HEK293T (cell line): ENCODE data around the gene CD83.

ENCODE experiments used
- CTCF ChIA-PET: fragments of 350-600 bp; formaldehyde crosslinking; extraction: SDS; loops from one replicate; lab custom pipeline; 2021; ENCODE audit warnings: antibody characterized with exemption, inconsistent platforms; lab: Yijun Ruan, JAX
- POLR2A ChIA-PET: fragments of 350-600 bp; formaldehyde crosslinking; extraction: SDS; loops from one replicate; lab custom pipeline; 2020; ENCODE audit warnings: antibody characterized with exemption, inconsistent platforms; lab: Yijun Ruan, JAX
- DNase-seq: peaks from one replicate; pipeline ENCODE4 v3.0.0; 2012; ENCODE audit warnings: mixed read lengths; ENCODE audit errors: extremely low spot score
- ARNT ChIP-seq: fragments of 450-650 bp; IDR thresholded peaks from 2 replicates; pipeline ENCODE4 v1.6.1; 2017; ENCODE audit warnings: mild to moderate bottlenecking
- BHLHE40 ChIP-seq: fragments of 450-650 bp; IDR thresholded peaks from 2 replicates; pipeline ENCODE4 v1.6.1; 2016; ENCODE audit warnings: mild to moderate bottlenecking, moderate library complexity, borderline replicate concordance
- CTBP1 ChIP-seq: fragments of 450-650 bp; IDR thresholded peaks from 2 replicates; pipeline ENCODE4 v1.6.1; 2016; ENCODE audit warnings: borderline replicate concordance
- ELF4 ChIP-seq: fragments of 450-650 bp; IDR thresholded peaks from 2 replicates; pipeline ENCODE4 v1.6.1; 2017; ENCODE audit warnings: antibody characterized with exemption
- FOXA1 ChIP-seq: fragments of 450-650 bp; IDR thresholded peaks from 2 replicates; pipeline ENCODE4 v1.6.1; 2016; ENCODE audit warnings: mild to moderate bottlenecking
- FOXK2 ChIP-seq: fragments of 450-650 bp; IDR thresholded peaks from 2 replicates; pipeline ENCODE4 v1.6.1; 2016; ENCODE audit warnings: mild to moderate bottlenecking
- FOXM1 ChIP-seq: fragments of 450-650 bp; IDR thresholded peaks from 2 replicates; pipeline ENCODE4 v1.6.1; 2017; ENCODE audit warnings: mild to moderate bottlenecking, borderline replicate concordance
- HDGF ChIP-seq: fragments of 450-650 bp; IDR thresholded peaks from 2 replicates; pipeline ENCODE4 v1.6.1; 2017; ENCODE audit warnings: antibody characterized with exemption, borderline replicate concordance
- L3MBTL2 ChIP-seq: fragments of 450-650 bp; conservative IDR thresholded peaks from 2 replicates; pipeline ENCODE4 v1.6.1; 2016; ENCODE audit warnings: mild to moderate bottlenecking
- LEF1 ChIP-seq: fragments of 450-650 bp; IDR thresholded peaks from 2 replicates; pipeline ENCODE4 v1.6.1; 2017; ENCODE audit warnings: mild to moderate bottlenecking, borderline replicate concordance
- NFRKB ChIP-seq: fragments of 450-650 bp; IDR thresholded peaks from 2 replicates; pipeline ENCODE4 v1.6.1; 2016; ENCODE audit warnings: mild to moderate bottlenecking, moderate library complexity
- PKNOX1 ChIP-seq: fragments of 450-650 bp; IDR thresholded peaks from 2 replicates; pipeline ENCODE4 v1.6.1; 2016
- SP1 ChIP-seq: fragments of 450-650 bp; IDR thresholded peaks from 2 replicates; pipeline ENCODE4 v1.6.1; 2017
- SUZ12 ChIP-seq: fragments of 450-650 bp; IDR thresholded peaks from 2 replicates; pipeline ENCODE4 v1.6.1; 2016; ENCODE audit warnings: mild to moderate bottlenecking
- TARDBP ChIP-seq: fragments of 450-650 bp; IDR thresholded peaks from 2 replicates; pipeline ENCODE4 v1.6.1; 2016
- ZNF384 ChIP-seq: fragments of 450-650 bp; IDR thresholded peaks from 2 replicates; pipeline ENCODE4 v1.6.1; 2016

CD83 gene

DNA sequence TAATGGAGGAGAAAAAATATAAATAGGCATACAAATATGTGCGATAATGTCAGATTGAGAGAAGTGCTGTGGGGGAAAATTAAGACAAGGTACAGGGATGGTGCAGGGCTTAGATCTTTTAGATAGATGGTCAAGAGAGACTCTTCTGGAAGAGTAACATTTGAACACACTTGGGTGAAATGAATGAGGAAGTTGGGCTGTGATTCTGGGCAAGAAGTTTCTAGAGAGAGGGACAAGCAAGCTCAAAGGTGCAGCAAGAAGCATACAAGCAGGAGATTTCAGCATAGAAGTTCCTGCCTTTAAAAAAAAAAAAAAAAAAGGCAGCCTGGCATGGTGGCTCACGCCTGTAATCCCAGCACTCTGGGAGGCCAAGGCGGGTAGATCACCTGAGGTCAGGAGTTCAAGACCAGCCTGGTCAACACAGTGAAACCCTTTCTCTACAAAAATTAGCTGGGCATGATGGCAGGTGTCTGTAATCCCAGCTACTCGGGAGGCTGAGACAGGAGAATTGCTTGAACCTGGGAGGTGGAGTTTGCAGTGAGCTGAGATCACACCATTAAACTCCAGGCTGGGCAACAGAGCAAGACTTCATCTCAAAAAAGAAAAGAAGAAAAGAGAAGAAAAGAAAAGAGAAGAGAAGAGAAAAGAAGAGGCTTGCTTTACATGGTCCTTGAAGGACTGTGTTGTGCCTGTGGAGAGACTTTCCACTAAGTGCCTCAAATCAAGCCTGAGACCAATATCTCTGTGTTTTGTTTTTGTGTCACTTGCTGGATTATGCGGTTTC is 9.7 kb upstream of the CD83 start:
- TF ChIP-seq LEF1 (no peak), NFRKB (no peak), ELF4 (no peak), FOXK2 (no peak), HDGF (no peak), BHLHE40 (no peak), FOXA1 (no peak), FOXM1 (no peak), ARNT (no peak), CTBP1 (no peak), ZNF384 (no peak), SP1 (no peak), PKNOX1 (no peak), TARDBP (no peak), SUZ12 (no peak), L3MBTL2 (no peak)
- no peak for DNase-seq
- POLR2A ChIA-PET, result no interaction called here
- CTCF ChIA-PET, result no interaction called here

GRCh38 chr6:14108571-14109410 is 8.8 kb upstream of the CD83 start:
- ChIA-PET POLR2A (no interaction called here), CTCF (no interaction called here)
- DNase-seq, result no peak
- no peak for TF ChIP-seq SP1
- no peak for TF ChIP-seq NFRKB
- no peak for TF ChIP-seq L3MBTL2
- TF ChIP-seq ELF4, result no peak
- no peak for TF ChIP-seq SUZ12
- TF ChIP-seq ARNT, result no peak
- TF ChIP-seq PKNOX1, result no peak
- no peak for TF ChIP-seq BHLHE40

GRCh38 chr6:14109411-14109826 is 8.2 kb upstream of the CD83 start:
- ChIA-PET POLR2A (no interaction called here), CTCF (no interaction called here)
- no peak for DNase-seq
- TF ChIP-seq SP1, result no peak
- no peak for TF ChIP-seq HDGF
- no peak for TF ChIP-seq CTBP1
- TF ChIP-seq ARNT, result no peak
- no peak for TF ChIP-seq L3MBTL2
- TF ChIP-seq SUZ12, result no peak
- TF ChIP-seq LEF1, result no peak
- no peak for TF ChIP-seq FOXM1
- no peak for TF ChIP-seq ZNF384
- no peak for TF ChIP-seq TARDBP
- TF ChIP-seq FOXK2, result no peak
- no peak for TF ChIP-seq FOXA1
- no peak for TF ChIP-seq PKNOX1

GRCh38 chr6:14110001-14110818 is 7.4 kb upstream of the CD83 start:
- no peak for DNase-seq
- ChIA-PET CTCF (interaction anchor here (1.1 kb wide), 1 partner anchor 1278 kb away, joined by 3 read pairs; no protein-coding TSS in a partner anchor), POLR2A (no interaction called here)
- TF ChIP-seq TARDBP (no peak), NFRKB (no peak), ARNT (no peak)

- DNase-seq, result no peak
- CTCF ChIA-PET, result no interaction called here
- POLR2A ChIA-PET, result no interaction called here
Observed at GRCh38 chr6:14113976-14114375, 3.6 kb upstream of the CD83 start.

More at GRCh38 chr6:14113976-14114375, 3.6 kb upstream of the CD83 start:
- TF ChIP-seq PKNOX1, result no peak
- TF ChIP-seq SP1, result no peak
- no peak for TF ChIP-seq FOXM1
- no peak for TF ChIP-seq SUZ12
- TF ChIP-seq CTBP1, result no peak
- TF ChIP-seq ARNT, result no peak
- no peak for TF ChIP-seq BHLHE40
- no peak for TF ChIP-seq FOXA1
- no peak for TF ChIP-seq TARDBP
